ENCODE results near the gene PBX3. TPM values are rescaled to one million over a fixed set of nuclear protein-coding genes. Genes with fewer than 3 reads are reported as not detected.

PBX3 gene
- polyA plus RNA-seq, 1 experiment = 37.6 TPM

- ChIA-PET CTCF (no interaction called here), POLR2A (interaction anchor here (0.7 kb wide), 1 partner anchor 67 kb away, joined by 4 read pairs; no protein-coding TSS in a partner anchor)
- no peaks in the 10 kb centered on the region for H3K9me3 ChIP-seq (ENCODE audit: control insufficient read depth, insufficient read depth, low read length)
- H3K27me3 ChIP-seq (ENCODE audit: control insufficient read depth, insufficient read depth, low read length) = no peaks in the 10 kb centered on the region
- H3K4me3 ChIP-seq (ENCODE audit: low read depth, low read length) = no peak overlapping the region
- TF ChIP-seq CTCF (IDR thresholded peaks at IDR 0.05; ENCODE audit: low read depth, low read length) = no peak
- no peak overlapping the region for H3K27ac ChIP-seq (ENCODE audit: low read depth, low read length)
- DNase-seq (ENCODE audit: low read depth, low spot score) = no peak
Observed at GRCh38 chr9:125966959-125967711, 220.0 kb downstream of the PBX3 start.

- Histone ChIP-seq H3K27me3 (ENCODE audit: control insufficient read depth, insufficient read depth, low read length) (no peaks in the 10 kb centered on the region), H3K9me3 (ENCODE audit: control insufficient read depth, insufficient read depth, low read length) (no peaks in the 10 kb centered on the region), H3K4me3 (ENCODE audit: low read depth, low read length) (no peak overlapping the region), H3K27ac (ENCODE audit: low read depth, low read length) (no peak overlapping the region)
- no peak for DNase-seq (ENCODE audit: low read depth, low spot score)
- no peak for TF ChIP-seq CTCF (IDR thresholded peaks at IDR 0.05; ENCODE audit: low read depth, low read length)
- ChIA-PET POLR2A (no interaction called here), CTCF (interaction anchor here (1.0 kb wide), 1 partner anchor 430 kb away, joined by 3 read pairs; no protein-coding TSS in a partner anchor)
Observed at GRCh38 chr9:125968714-125969374, 221.7 kb downstream of the PBX3 start.

- no peak for DNase-seq (ENCODE audit: low read depth, low spot score)
- H3K27ac ChIP-seq (ENCODE audit: low read depth, low read length) = no peak overlapping the region
- no peak for TF ChIP-seq CTCF (IDR thresholded peaks at IDR 0.05; ENCODE audit: low read depth, low read length)
- ChIA-PET POLR2A (no interaction called here), CTCF (no interaction called here)
- no peak overlapping the region for H3K4me3 ChIP-seq (ENCODE audit: low read depth, low read length)
- H3K9me3 ChIP-seq (ENCODE audit: control insufficient read depth, insufficient read depth, low read length) = no peaks in the 10 kb centered on the region
- no peaks in the 10 kb centered on the region for H3K27me3 ChIP-seq (ENCODE audit: control insufficient read depth, insufficient read depth, low read length)
Observed at GRCh38 chr9:125969462-125969861, 222.3 kb downstream of the PBX3 start.

GRCh38 chr9:125969868-125970267 lies 222.7 kb downstream of the PBX3 start:
- POLR2A ChIA-PET = no interaction called here
- no peak overlapping the region for H3K4me3 ChIP-seq (ENCODE audit: low read depth, low read length)
- no peaks in the 10 kb centered on the region for H3K27me3 ChIP-seq (ENCODE audit: control insufficient read depth, insufficient read depth, low read length)
- no peak for DNase-seq (ENCODE audit: low read depth, low spot score)
- CTCF ChIA-PET = no interaction called here
- no peak for TF ChIP-seq CTCF (IDR thresholded peaks at IDR 0.05; ENCODE audit: low read depth, low read length)
- no peak overlapping the region for H3K27ac ChIP-seq (ENCODE audit: low read depth, low read length)
- H3K9me3 ChIP-seq (ENCODE audit: control insufficient read depth, insufficient read depth, low read length) = no peaks in the 10 kb centered on the region

GRCh38 chr9:125970340-125970739 lies 223.2 kb downstream of the PBX3 start:
- no peaks in the 10 kb centered on the region for H3K27me3 ChIP-seq (ENCODE audit: control insufficient read depth, insufficient read depth, low read length)
- DNase-seq (ENCODE audit: low read depth, low spot score) = no peak
- no peak overlapping the region for H3K27ac ChIP-seq (ENCODE audit: low read depth, low read length)
- no peak for TF ChIP-seq CTCF (IDR thresholded peaks at IDR 0.05; ENCODE audit: low read depth, low read length)
- no peaks in the 10 kb centered on the region for H3K9me3 ChIP-seq (ENCODE audit: control insufficient read depth, insufficient read depth, low read length)
- ChIA-PET POLR2A (no interaction called here), CTCF (no interaction called here)
- no peak overlapping the region for H3K4me3 ChIP-seq (ENCODE audit: low read depth, low read length)

All from AG04450 (cell line).